Measurements from ENCODE around the gene PHC1.

- TF ChIP-seq CTCF (IDR thresholded peaks at IDR 0.05) (no peak), POLR2AphosphoS5 (IDR thresholded peaks at IDR 0.05) (no peak), EP300 (IDR thresholded peaks at IDR 0.05) (no peak), POLR2A (IDR thresholded peaks at IDR 0.05) (no peak)
These were observed 35.9 kb downstream of the PHC1 start for GRCh38 chr12:8950221-8950527.
